GM19099 (cell line): ENCODE data around the gene BAZ1B.

ENCODE experiments used
- POLR2A ChIP-seq: IDR thresholded peaks from 3 replicates; pipeline ENCODE4 v1.6.1; 2011; ENCODE audit warnings: low read depth; ENCODE audit not compliant: insufficient read length; ENCODE audit errors: extremely low read depth

BAZ1B gene

DNA sequence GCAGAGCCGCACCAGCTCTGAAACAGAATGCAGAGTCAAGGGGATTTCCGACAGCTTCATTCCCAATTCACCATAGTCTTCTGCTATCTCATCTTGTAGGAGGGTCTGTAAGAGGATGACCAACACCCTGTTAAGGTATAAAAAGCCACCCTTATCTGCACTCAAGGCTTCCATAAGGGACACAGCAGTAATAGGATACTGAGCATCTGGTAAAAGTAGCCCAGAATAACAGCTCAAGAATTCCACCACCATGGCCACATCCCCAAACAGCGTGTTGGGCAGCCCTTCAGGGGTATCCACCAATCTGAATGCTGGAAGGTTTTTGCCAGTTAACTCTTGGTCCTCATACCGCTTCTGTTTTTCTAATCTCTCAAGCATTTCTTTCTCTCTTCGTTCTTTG is 44.7 kb downstream of the BAZ1B start:
- no peak for TF ChIP-seq POLR2A

DNA sequence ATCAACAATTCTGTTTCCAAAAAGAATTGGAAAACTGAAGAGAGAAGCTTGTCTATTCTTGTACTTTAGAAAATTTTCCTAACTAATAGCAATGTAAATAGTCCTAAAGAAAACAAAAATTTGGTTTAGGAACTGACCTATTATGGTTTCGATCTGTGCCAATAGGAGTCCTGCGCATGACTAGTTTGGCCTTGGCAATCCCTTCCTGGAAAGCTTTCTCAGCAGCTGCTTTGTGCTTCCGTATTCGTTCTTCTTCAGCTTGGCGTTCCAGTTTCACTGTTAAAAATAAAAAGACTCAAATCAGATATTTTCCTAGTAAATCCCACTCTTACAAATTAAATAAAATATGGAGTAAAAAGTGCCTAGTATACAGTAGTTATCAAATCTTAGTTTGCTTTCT is 51.9 kb downstream of the BAZ1B start:
- TF ChIP-seq POLR2A = no peak

GRCh38 chr7:73466112-73466511 is 56.0 kb downstream of the BAZ1B start:
- no peak for TF ChIP-seq POLR2A

- TF ChIP-seq POLR2A = no peak
Measured at GRCh38 chr7:73463966-73464365, 58.1 kb downstream of the BAZ1B start.

DNA sequence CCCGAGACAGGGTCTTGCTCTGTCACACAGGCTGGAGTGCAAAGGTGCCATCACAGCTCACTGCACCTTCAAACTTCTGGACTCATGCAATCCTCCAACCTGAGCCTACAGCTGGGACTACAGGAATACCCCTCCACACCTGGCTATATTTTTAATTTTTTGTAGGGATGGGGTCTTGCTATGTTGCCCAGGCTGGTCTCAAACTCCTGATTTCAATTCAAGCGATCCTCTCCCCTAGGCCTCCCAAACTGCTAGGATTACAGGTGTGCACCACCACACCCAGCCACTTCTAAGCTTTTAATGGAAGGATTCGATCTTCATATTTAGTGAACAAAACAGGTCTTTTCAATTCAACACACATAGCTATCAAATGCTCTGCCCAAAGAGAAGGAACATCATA is 58.8 kb downstream of the BAZ1B start:
- TF ChIP-seq POLR2A = no peak

DNA sequence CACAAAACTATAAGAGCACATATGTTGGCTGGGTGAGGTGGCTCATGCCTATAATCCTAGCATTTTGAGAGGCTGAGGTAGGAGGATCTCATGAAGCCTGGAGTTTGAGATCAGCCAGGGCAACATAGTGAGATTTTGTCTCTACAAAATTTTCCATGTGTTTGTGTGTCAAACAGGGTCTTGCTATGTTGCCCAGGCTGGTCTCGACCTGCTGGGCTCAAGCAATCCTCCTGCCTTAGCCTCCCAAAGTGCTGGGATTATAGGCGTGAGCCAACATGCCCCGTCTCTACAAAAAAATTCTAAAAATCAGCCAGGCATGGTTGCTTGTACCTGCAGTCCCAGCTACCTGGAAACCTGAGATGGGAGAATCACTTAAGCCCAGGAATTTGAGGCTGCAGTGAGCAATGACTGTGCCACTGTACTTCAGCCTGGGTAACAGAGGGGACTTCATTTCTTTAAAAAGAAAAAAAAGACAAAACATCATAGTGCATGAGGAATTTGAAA is 60.3 kb downstream of the BAZ1B start:
- TF ChIP-seq POLR2A = no peak

DNA sequence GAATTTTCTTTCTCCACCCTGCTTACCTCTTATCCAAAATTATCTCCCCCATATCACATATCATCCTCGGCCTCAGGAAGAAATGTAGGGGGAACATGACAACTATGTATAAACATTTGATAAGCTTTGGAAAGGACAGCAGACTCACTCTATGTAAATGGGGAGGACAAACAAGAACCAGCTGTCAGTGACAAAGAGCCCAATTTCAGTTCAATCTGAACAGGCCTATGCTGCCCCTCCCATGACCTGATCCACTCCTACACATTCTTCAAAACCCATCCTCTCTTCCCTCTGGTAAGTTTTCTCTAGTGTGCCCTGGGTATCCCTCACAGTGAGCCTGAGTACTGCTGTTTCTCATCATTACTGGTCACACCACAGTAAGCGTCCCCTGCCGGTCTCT is 67.7 kb downstream of the BAZ1B start:
- no peak for TF ChIP-seq POLR2A

DNA sequence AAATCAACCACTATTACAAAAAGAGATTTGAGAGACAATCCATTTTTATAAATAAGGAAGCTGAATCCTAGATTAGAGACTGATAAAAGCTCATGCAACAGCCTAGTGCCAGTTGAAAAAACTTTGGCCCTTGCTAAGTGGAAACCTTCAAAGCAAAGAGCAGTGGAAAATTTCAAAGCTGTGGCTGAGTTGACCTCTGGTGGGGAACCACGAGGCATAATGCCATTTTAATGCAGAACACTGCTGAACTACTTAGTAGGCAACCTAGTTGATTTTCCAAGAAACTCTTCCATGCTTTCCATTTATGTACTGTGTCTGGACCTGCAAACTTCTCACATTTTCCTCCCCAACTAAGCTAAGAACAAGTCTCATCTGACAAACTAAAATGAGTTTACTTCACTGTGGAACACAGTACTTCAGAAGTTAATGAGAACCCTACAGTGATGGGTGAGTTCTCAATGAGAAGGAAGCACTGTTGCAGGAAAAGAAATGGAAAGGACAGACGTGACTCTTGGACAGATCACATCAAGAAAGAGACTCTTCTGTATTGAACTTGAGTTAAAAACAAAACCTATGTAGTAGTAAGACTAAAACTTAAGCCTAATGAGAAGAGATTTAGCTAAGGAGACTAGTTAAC is 69.0 kb downstream of the BAZ1B start:
- no peak for TF ChIP-seq POLR2A

DNA sequence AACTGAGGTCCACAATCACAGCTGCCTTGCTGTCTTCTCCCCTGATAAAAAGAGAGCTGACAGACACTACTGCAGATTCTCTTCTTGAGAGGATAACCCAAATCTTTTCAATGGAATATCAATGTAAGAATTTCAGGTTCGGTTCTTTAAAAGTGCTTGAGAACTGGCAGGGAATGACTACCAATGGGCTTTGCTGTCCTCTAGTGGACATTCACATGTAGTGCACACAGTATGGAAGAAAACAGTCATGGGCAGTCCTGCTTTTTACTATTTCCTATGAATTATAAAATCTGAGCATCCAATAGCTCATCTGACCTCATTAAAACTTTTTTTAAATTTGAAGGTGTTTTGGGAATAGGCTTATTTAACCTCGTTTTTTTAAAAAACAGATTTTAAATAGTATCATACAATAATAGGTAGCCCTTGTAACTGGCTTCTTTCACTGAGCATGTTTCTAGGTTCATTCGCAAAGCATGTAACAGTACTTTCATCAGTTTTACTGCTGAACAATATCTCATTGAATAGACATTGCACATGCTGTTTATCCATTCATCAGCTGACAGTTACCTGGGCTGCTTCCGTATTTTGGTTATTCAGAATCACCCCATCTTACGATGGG is 70.2 kb downstream of the BAZ1B start:
- no peak for TF ChIP-seq POLR2A

DNA sequence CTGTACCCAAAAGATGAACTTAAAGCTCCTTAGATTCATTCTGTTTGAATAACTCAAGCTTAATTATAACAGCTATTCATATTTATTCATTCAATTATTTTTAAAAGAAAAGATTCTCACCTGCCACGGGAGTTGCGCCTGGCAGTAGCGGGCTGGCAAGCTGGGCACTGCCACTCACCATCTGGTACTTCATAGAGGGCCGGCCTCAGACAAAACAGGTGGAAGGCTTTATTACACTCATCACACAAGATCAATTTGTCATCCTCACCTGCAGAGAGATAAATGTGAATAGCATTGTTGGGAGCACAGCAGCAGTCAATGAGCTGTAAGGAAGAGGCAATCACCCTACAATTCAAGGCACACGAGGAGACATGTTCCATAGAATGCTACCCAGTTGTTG is 72.7 kb downstream of the BAZ1B start:
- no peak for TF ChIP-seq POLR2A

- no peak for TF ChIP-seq POLR2A
Measured at GRCh38 chr7:73448609-73449008, 73.5 kb downstream of the BAZ1B start.

GRCh38 chr7:73447121-73447733 is 74.9 kb downstream of the BAZ1B start:
- TF ChIP-seq POLR2A = no peak

DNA sequence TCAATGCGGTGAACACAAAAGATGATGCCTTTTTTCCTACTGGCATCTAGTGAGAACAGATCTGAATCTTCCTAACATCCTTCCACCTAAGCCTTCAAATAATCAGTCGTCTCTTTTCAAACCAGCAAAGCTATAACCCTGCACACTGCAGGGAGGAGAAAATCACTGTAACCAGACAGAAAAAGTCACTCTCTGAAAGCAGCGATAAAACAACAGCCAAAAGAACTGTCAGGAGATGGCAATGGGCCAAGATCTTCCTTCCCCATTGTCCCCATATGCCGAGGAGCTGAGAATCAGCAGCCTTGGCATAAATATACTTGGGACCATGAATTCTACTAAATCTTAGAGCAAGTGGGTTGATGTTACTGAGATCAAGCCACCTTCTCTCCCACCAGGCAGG is 75.4 kb downstream of the BAZ1B start:
- no peak for TF ChIP-seq POLR2A

GRCh38 chr7:73443548-73444255 is 78.4 kb downstream of the BAZ1B start:
- no peak for TF ChIP-seq POLR2A

GRCh38 chr7:73442903-73443500 is 79.1 kb downstream of the BAZ1B start:
- no peak for TF ChIP-seq POLR2A
